Measurements from ENCODE around the gene NAPA.

- TF ChIP-seq EZH2 (IDR thresholded peaks at IDR 0.05; ENCODE audit: low read length, missing control alignments) (no peak), CTCF (conservative IDR thresholded peaks at IDR 0.05 in 1 of 2, IDR thresholded peaks at IDR 0.05 in 1 of 2; ENCODE audit: low read depth in 1 of 2, low read length in 2 of 2) (no peak)
Observed at GRCh38 chr19:47564081-47564480, 49.2 kb upstream of the NAPA start.
